Ascending aorta (tissue), 2 donors: ENCODE data around the gene IFITM2. TPM values are rescaled to one million over a fixed set of nuclear protein-coding genes. Genes with fewer than 3 reads are reported as not detected.
"Not testable (repeated sequence)": the region's sequence is repeated elsewhere in the genome, so short reads cannot be mapped to it uniquely, and the experiment has no call there.

ENCODE experiments used
- DNase-seq, 2 donors: peaks; one replicate each; pipeline ENCODE4 v3.0.0-alpha.2; 2019; ENCODE audit warnings: low spot score in 2 of 2
- H3K27ac ChIP-seq, 2 donors: fragments of 200-600 bp; sonication (generic); one replicate each; pipeline ENCODE4 v1.5.1; 2016 to 2017; ENCODE audit warnings: mild to moderate bottlenecking in 1 of 2
- H3K27me3 ChIP-seq: fragments of 200-600 bp; sonication (generic); one replicate; pipeline ENCODE4 v1.5.1; 2017
- H3K36me3 ChIP-seq, 2 donors: fragments of 200-600 bp; sonication (generic); one replicate each; pipeline ENCODE4 v1.5.1; 2016
- H3K4me1 ChIP-seq, 2 donors: fragments of 200-600 bp; sonication (generic); one replicate each; pipeline ENCODE4 v1.5.1; 2016 to 2017; ENCODE audit warnings: mild to moderate bottlenecking in 1 of 2
- H3K4me3 ChIP-seq, 2 donors: fragments of 200-600 bp; sonication (generic); one replicate each; pipeline ENCODE4 v1.5.1; 2016 to 2017; ENCODE audit warnings: mild to moderate bottlenecking in 1 of 2
- H3K9me3 ChIP-seq, 2 donors: fragments of 200-600 bp; sonication (generic); one replicate each; pipeline ENCODE4 v1.5.1; 2016
- intact Hi-C: fragments of 100-400 bp; cut with DNase I; formaldehyde crosslinking; loops from one replicate; pipeline ENCODE4 v1.15.1; 2023
- total RNA-seq: library from RNA; depleted of rRNA; stranded (reverse); fragments of >200 nt; gene quantifications from one replicate; pipeline ENCODE4 v1.1.0, GENCODE V29; 2016
- TF ChIP-seq, protein P1 (sequence below), 3 experiments: fragments of 200-600 bp in 2 of 3; fragments of 450-650 bp in 1 of 3; sonication (generic) in 2 of 3; IDR thresholded peaks; one replicate each; pipeline ENCODE4 v1.5.1; 2016 to 2019; ENCODE audit warnings: antibody characterized with exemption in 3 of 3, mild to moderate bottlenecking in 1 of 3, moderate library complexity in 1 of 3

IFITM2 gene
- total RNA-seq, 1 donor from 2014 or later: 1,131 TPM

DNA sequence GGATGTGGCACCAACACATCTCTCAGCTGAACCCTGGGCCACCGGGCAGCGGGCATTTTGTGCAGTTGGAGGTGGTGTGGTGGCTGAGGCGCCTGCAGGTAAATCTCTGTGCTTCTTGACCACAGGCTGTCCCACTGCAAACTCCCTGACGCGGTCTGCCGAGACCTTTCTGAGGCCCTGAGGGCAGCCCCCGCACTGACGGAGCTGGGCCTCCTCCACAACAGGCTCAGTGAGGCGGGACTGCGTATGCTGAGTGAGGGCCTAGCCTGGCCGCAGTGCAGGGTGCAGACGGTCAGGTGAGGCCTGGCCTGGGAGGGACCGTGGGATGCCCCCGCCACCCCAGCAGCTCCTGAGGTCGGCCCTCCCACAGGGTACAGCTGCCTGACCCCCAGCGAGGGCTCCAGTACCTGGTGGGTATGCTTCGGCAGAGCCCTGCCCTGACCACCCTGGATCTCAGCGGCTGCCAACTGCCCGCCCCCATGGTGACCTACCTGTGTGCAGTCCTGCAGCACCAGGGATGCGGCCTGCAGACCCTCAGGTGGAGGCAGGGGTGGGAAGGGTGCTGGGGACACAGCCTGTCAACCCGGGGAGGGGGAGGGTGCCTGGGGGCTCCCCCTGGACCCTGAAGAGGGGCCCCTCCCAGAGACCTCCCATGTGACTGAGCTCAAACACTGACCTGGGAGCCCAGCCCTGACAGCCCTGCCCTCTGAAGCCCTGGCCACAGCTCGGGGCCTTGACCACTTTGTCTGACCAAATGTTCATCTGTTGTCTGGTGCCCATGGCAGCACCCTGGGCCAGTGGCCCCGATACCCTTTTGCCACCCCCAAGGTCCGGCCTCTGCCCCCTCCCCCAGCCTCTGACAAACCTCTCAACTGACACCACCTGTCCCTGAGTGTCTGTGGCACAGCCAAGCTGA is 23.3 kb upstream of the IFITM2 start:
- intact Hi-C loops: no loop called here
- peaks cover 15% of the 10 kb centered on the region for H3K27me3 ChIP-seq
- no peak overlapping the region for H3K4me3 ChIP-seq
- TF ChIP-seq, protein P1, sequence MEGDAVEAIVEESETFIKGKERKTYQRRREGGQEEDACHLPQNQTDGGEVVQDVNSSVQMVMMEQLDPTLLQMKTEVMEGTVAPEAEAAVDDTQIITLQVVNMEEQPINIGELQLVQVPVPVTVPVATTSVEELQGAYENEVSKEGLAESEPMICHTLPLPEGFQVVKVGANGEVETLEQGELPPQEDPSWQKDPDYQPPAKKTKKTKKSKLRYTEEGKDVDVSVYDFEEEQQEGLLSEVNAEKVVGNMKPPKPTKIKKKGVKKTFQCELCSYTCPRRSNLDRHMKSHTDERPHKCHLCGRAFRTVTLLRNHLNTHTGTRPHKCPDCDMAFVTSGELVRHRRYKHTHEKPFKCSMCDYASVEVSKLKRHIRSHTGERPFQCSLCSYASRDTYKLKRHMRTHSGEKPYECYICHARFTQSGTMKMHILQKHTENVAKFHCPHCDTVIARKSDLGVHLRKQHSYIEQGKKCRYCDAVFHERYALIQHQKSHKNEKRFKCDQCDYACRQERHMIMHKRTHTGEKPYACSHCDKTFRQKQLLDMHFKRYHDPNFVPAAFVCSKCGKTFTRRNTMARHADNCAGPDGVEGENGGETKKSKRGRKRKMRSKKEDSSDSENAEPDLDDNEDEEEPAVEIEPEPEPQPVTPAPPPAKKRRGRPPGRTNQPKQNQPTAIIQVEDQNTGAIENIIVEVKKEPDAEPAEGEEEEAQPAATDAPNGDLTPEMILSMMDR (IDR thresholded peaks at IDR 0.05): no peak
- H3K9me3 ChIP-seq: no peaks in the 10 kb centered on the region
- H3K4me1 ChIP-seq: peaks cover 6 to 8% of the 10 kb centered on the region in 2 donors
- no peak overlapping the region for H3K27ac ChIP-seq
- H3K36me3 ChIP-seq: no peaks in the 10 kb centered on the region
- peak in 1 of 2 donors; percentile 60 for DNase-seq

DNA sequence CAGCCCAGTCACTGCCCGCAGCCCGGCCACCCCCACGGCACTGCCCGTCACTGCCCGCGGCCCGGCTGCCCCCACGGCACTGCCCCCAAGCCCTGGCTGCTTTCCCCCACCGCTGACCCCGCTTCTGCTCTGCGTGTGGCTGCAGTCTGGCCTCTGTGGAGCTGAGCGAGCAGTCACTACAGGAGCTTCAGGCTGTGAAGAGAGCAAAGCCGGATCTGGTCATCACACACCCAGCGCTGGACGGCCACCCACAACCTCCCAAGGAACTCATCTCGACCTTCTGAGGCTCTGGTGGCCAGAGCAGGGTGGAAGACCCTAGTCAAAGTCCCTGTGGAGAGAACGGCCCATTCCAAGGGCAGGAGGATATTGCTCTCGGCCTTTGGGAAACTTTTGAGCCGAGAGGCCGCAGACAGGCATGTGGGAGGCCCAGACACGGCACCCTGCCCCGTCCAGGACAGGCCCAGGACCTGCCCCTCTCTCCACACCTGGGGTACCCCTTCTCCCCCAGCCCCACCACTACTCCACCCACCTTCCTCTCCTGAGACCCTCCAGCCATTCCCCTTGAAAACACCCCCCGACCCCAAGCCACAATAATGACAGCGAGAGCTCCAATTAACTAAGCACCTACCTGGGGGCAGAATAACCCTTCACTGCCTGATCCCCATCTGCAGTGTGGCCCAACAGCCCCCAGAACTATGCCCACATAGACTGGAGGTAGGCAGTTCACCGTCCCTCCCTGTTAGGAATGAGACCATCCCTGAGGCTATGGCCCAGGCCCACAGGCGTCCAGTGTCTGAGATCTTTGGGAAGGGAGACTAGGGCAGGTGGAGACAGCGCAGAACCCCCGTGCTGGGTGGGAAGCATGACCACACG is 22.4 kb upstream of the IFITM2 start:
- Histone ChIP-seq H3K27me3 (peaks cover 8% of the 10 kb centered on the region), H3K27ac (no peak overlapping the region), H3K36me3 (no peaks in the 10 kb centered on the region), H3K4me3 (no peak overlapping the region), H3K4me1 (peaks cover 8 to 14% of the 10 kb centered on the region in 2 donors), H3K9me3 (no peaks in the 10 kb centered on the region)
- TF ChIP-seq, protein P1 (IDR thresholded peaks at IDR 0.05): no peak
- DNase-seq: no peak
- intact Hi-C loops: no loop called here

DNA sequence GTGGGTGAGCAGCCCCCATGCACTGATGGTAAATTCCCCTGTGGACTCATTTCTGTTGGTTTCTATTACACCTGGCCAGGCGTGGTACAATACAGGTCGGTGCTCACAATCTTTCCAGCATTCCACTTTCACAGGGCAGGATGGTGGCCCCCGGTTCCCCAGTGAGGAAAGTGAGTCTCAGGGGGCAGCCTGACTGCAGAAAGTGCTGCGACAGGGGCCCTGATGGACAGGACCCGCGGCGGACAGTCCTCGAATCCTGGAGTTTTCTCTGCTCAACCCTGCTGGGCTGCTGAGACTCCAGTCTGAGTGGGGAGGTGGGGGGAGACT is 21.8 kb upstream of the IFITM2 start:
- DNase-seq: no peak
- peaks cover 8% of the 10 kb centered on the region for H3K27me3 ChIP-seq
- H3K4me3 ChIP-seq: no peak overlapping the region
- TF ChIP-seq, protein P1 (IDR thresholded peaks at IDR 0.05): no peak
- no peaks in the 10 kb centered on the region for H3K36me3 ChIP-seq
- H3K9me3 ChIP-seq: no peaks in the 10 kb centered on the region
- intact Hi-C loops: no loop called here
- H3K27ac ChIP-seq: no peak overlapping the region
- peaks cover 8 to 14% of the 10 kb centered on the region in 2 donors for H3K4me1 ChIP-seq

DNA sequence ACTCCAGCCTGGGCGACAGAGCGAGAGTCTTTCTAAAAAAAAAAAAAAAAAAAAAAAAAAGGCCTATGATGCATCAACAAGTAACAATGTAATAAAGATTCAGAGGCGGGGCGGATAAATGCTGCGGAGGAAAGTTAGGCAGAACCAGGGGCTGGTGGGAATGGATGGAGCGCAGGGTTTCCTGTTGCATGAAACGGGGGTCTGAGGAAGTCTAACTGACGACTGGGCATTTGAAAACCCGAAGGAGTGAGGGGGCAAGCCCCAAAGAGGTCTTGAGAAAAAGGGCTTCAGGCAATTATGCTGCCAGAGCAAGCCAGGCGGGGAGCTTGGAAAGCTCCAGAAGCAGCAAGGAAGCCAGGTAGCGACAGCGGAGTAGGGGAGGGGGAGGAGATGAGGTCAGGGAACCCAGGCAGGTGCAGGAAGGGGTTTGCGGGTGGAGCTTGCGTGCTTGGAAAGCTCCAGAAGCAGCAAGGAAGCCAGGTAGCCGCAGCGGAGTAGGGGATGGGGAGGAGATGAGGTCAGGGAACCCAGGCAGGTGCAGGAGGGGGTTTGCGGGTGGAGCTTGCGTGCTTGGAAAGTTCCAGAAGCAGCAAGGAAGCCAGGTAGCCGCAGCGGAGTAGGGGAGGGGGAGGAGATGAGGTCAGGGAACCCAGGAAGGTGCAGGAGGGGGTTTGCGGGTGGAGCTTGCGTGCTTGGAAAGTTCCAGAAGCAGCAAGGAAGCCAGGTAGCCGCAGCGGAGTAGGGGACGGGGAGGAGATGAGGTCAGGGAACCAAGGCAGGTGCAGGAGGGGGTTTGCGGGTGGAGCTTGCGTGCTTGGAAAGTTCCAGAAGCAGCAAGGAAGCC is 20.4 kb upstream of the IFITM2 start:
- H3K36me3 ChIP-seq, H3K9me3 ChIP-seq, intact Hi-C loops, H3K4me3 ChIP-seq, H3K27me3 ChIP-seq, H3K27ac ChIP-seq: not testable (repeated sequence)
- H3K4me1 ChIP-seq: peaks cover 8 to 14% of the 10 kb centered on the region in 2 donors
- peak in 1 of 2 donors; percentile 60 for DNase-seq

DNA sequence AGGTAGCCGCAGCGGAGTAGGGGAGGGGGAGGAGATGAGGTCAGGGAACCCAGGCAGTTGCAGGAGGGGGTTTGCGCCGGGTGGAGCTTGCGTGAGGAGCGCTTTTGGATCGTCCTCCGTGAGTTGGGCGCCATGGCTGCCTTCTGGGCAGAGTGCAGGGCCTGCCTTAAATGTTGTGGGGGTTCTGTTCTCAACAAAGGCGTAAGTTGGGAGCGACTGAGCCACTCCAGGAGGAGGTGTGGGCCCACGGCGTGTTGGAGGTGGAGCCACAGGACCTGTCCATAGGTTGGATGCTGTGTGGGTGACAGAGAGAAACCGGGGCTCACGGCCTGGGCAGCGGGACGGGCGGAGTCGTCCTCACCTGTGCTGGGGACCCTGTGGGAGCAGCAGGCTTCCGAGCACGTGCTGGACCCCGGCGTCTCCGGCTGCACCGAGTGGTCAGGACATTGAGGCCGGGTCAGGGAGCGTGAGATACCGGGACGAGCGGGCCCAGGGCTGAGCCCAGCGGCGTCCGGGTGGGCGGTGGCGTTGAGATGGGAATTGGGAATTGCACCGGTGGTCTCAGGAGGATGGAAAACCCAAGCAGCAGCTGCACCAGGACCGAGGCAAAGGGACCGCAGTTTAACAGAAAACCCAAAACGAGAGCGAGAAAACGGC is 19.7 kb upstream of the IFITM2 start:
- peak overlapping the region; percentile 69 to 97 for H3K4me3 ChIP-seq
- no peaks in the 10 kb centered on the region for H3K9me3 ChIP-seq
- H3K27me3 ChIP-seq: peaks cover 4% of the 10 kb centered on the region
- TF ChIP-seq, protein P1 (IDR thresholded peaks at IDR 0.05): no peak
- intact Hi-C loops: loop anchor here (2.0 kb wide), 1 partner anchor 51 kb away; the partner anchor contains the start of genes PSMD13 and SIRT3
- H3K4me1 ChIP-seq: peaks cover 8 to 14% of the 10 kb centered on the region in 2 donors
- peak overlapping the region; percentile 21 to 59 for H3K27ac ChIP-seq
- no peaks in the 10 kb centered on the region for H3K36me3 ChIP-seq
- peak; percentile 7 to 66 for DNase-seq
